HL-60 (cell line): ENCODE measurements around the gene FGD5.

Experiments
- GABPA ChIP-seq: IDR thresholded peaks from 2 replicates; pipeline ENCODE4 v1.6.1; 2012; ENCODE audit warnings: low read depth
- POLR2AphosphoS5 ChIP-seq: IDR thresholded peaks from 2 replicates; pipeline ENCODE4 v1.6.1; 2012; ENCODE audit warnings: low read depth
- REST ChIP-seq: IDR thresholded peaks from 2 replicates; pipeline ENCODE4 v1.6.1; 2012; ENCODE audit warnings: low read depth; ENCODE audit not compliant: insufficient replicate concordance
- SPI1 ChIP-seq: IDR thresholded peaks from 2 replicates; pipeline ENCODE4 v1.6.1; 2012; ENCODE audit warnings: low read depth, mild to moderate bottlenecking, borderline replicate concordance
- TF ChIP-seq, protein P1 (sequence below): IDR thresholded peaks from one replicate; pipeline ENCODE4 v1.5.1; 2011; ENCODE audit warnings: low read length, control low read depth, inconsistent platforms; ENCODE audit not compliant: insufficient read depth

DNA sequence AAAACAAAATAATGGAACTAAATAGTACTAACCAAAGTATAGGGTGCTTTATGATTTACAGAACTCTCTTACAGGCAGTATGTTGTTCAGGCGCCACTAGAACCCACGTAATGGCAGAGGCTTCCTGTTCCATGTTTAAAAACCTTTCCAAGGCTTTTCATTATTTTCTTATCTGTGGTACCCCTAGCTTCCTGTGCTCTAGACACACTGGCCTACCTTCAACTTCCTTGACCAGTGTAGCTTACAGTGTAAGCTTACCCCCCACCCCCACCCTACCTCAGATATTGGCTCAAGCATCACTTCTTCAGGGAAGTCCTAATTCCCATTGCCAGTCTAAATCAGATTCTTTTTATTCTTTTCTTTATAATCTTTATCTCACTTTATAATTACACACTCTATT lies 131.5 kb downstream of the FGD5 start:
- TF ChIP-seq, protein P1, sequence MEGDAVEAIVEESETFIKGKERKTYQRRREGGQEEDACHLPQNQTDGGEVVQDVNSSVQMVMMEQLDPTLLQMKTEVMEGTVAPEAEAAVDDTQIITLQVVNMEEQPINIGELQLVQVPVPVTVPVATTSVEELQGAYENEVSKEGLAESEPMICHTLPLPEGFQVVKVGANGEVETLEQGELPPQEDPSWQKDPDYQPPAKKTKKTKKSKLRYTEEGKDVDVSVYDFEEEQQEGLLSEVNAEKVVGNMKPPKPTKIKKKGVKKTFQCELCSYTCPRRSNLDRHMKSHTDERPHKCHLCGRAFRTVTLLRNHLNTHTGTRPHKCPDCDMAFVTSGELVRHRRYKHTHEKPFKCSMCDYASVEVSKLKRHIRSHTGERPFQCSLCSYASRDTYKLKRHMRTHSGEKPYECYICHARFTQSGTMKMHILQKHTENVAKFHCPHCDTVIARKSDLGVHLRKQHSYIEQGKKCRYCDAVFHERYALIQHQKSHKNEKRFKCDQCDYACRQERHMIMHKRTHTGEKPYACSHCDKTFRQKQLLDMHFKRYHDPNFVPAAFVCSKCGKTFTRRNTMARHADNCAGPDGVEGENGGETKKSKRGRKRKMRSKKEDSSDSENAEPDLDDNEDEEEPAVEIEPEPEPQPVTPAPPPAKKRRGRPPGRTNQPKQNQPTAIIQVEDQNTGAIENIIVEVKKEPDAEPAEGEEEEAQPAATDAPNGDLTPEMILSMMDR, result no peak
- TF ChIP-seq REST (no peak), POLR2AphosphoS5 (no peak), GABPA (no peak), SPI1 (no peak)
